ENCODE data around the gene PROZ. TPM values are rescaled to one million over a fixed set of nuclear protein-coding genes. Genes with fewer than 3 reads are reported as not detected.

Gene PROZ
- total and polyA plus RNA-seq, 9 of the 15 experiments (the other 6 are each of a cell fraction or from before 2014, with no cell fraction given): not detected

DNA sequence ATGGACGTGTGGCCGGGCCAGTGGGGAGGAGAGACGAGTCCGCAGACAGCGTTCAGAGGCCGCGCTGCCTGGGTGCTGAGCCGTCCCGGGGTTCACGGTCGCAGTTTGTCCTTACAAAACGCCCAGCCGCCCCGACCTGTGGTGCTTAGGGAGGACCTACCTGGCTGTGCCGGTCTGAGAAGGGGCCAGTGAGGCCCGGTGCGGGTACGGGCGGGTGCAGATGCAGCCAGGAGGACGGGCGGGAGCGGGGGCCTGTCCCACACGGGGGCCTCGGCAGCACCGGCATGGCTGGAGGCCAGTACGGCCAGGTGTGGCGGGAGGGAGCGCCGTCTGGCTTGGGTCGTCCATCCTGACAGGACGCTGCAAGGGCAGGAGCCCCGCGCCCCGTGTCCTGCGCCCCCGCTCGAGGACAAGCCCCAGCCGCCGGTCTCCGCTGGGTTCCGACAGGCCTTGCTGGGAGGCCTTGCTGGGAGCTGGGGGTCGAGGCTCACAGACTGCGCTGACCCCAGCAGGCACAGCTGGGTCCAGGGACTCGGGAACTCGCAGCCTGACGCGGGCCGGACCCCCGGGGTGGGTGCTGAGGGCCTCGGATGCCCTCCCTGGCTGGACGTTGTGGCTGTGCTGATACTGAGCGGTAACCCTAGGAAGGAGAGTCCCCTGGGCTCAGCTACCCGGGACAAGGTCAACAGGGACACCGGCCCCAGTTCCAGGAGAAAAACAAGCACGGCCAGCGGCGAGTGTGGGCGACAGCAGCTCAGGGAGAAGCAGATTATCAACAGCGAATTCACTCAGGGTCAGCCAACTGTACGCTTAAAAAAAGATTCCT is 5.3 kb upstream of the PROZ start (continued):
- TF ChIP-seq ZNF696 (CRISPR knock-in tag; conservative IDR thresholded peaks at IDR 0.05) (no peak), CBX8 (IDR thresholded peaks at IDR 0.05; ENCODE audit: borderline replicate concordance, extremely low read depth, low read depth, low read length, poor library complexity, severe bottlenecking) (no peak), SMC3 (conservative IDR thresholded peaks at IDR 0.05; ENCODE audit: insufficient read depth, low read depth, low read length) (no peak), RBFOX2 (IDR thresholded peaks at IDR 0.05; ENCODE audit: low read depth, low read length) (peak; percentile 60; the same call in 1 of the 2 replicates), ZNF224 (CRISPR knock-in tag; IDR thresholded peaks at IDR 0.05) (no peak), U2AF1 (optimal IDR thresholded peaks at IDR 0.05; ENCODE audit: low read depth, low read length) (no peak), ZNF121 (CRISPR knock-in tag; conservative IDR thresholded peaks at IDR 0.05) (no peak), TEAD1 (CRISPR knock-in tag; IDR thresholded peaks at IDR 0.05) (no peak), TFAM (CRISPR knock-in tag; conservative IDR thresholded peaks at IDR 0.05) (no peak), GTF2E2 (tag; IDR thresholded peaks at IDR 0.05) (no peak), ZNF57 (CRISPR knock-in tag; IDR thresholded peaks at IDR 0.05) (no peak), SPI1 (IDR thresholded peaks at IDR 0.05; ENCODE audit: borderline replicate concordance, low read depth, low read length) (no peak)
- TF ChIP-seq, protein P1, sequence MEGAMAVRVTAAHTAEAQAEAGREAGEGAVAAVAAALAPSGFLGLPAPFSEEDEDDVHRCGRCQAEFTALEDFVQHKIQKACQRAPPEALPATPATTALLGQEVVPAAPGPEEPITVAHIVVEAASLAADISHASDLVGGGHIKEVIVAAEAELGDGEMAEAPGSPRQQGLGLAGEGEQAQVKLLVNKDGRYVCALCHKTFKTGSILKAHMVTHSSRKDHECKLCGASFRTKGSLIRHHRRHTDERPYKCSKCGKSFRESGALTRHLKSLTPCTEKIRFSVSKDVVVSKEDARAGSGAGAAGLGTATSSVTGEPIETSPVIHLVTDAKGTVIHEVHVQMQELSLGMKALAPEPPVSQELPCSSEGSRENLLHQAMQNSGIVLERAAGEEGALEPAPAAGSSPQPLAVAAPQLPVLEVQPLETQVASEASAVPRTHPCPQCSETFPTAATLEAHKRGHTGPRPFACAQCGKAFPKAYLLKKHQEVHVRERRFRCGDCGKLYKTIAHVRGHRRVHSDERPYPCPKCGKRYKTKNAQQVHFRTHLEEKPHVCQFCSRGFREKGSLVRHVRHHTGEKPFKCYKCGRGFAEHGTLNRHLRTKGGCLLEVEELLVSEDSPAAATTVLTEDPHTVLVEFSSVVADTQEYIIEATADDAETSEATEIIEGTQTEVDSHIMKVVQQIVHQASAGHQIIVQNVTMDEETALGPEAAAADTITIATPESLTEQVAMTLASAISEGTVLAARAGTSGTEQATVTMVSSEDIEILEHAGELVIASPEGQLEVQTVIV (CRISPR knock-in tag; IDR thresholded peaks at IDR 0.05; ENCODE audit: borderline replicate concordance): no peak
- TF ChIP-seq, protein P2, sequence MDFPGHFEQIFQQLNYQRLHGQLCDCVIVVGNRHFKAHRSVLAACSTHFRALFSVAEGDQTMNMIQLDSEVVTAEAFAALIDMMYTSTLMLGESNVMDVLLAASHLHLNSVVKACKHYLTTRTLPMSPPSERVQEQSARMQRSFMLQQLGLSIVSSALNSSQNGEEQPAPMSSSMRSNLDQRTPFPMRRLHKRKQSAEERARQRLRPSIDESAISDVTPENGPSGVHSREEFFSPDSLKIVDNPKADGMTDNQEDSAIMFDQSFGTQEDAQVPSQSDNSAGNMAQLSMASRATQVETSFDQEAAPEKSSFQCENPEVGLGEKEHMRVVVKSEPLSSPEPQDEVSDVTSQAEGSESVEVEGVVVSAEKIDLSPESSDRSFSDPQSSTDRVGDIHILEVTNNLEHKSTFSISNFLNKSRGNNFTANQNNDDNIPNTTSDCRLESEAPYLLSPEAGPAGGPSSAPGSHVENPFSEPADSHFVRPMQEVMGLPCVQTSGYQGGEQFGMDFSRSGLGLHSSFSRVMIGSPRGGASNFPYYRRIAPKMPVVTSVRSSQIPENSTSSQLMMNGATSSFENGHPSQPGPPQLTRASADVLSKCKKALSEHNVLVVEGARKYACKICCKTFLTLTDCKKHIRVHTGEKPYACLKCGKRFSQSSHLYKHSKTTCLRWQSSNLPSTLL (IDR thresholded peaks at IDR 0.05): no peak
- TF ChIP-seq, protein P3, sequence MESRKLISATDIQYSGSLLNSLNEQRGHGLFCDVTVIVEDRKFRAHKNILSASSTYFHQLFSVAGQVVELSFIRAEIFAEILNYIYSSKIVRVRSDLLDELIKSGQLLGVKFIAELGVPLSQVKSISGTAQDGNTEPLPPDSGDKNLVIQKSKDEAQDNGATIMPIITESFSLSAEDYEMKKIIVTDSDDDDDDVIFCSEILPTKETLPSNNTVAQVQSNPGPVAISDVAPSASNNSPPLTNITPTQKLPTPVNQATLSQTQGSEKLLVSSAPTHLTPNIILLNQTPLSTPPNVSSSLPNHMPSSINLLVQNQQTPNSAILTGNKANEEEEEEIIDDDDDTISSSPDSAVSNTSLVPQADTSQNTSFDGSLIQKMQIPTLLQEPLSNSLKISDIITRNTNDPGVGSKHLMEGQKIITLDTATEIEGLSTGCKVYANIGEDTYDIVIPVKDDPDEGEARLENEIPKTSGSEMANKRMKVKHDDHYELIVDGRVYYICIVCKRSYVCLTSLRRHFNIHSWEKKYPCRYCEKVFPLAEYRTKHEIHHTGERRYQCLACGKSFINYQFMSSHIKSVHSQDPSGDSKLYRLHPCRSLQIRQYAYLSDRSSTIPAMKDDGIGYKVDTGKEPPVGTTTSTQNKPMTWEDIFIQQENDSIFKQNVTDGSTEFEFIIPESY (CRISPR knock-in tag; IDR thresholded peaks at IDR 0.05): peak; percentile 82

Data from K562 (cell line).